Left ventricle myocardium inferior (tissue), 1 donor: Measurements from ENCODE around the gene MCC. TPM values are rescaled to one million over a fixed set of nuclear protein-coding genes. Genes with fewer than 3 reads are reported as not detected.

Source experiments
- DNase-seq: peaks from one replicate; pipeline ENCODE4 v3.0.0-alpha.2; 2020
- H3K27ac ChIP-seq: fragments of 200-600 bp; replicated peaks from 2 replicates; pipeline ENCODE4 v1.8.0; 2021
- H3K27me3 ChIP-seq: fragments of 200-600 bp; 2 replicates; pipeline ENCODE4 v1.8.0; 2021; ENCODE audit warnings: low read depth
- H3K36me3 ChIP-seq: fragments of 200-600 bp; 2 replicates; pipeline ENCODE4 v1.8.0; 2021
- H3K4me1 ChIP-seq: fragments of 200-600 bp; 2 replicates; pipeline ENCODE4 v1.8.0; 2021
- H3K4me3 ChIP-seq: fragments of 200-600 bp; 2 replicates; pipeline ENCODE4 v1.8.0; 2021; ENCODE audit warnings: mild to moderate bottlenecking, moderate library complexity
- H3K9me3 ChIP-seq: fragments of 200-600 bp; replicated peaks from 2 replicates; pipeline ENCODE4 v1.8.0; 2021
- CTCF ChIP-seq: fragments of 200-600 bp; IDR thresholded peaks from 2 replicates; pipeline ENCODE4 v1.8.0; 2021; ENCODE audit warnings: antibody characterized with exemption, mild to moderate bottlenecking, borderline replicate concordance
- intact Hi-C: fragments of 100-400 bp; cut with micrococcal nuclease; formaldehyde crosslinking; loops from one replicate; pipeline ENCODE4 v1.11.0; 2022
- total RNA-seq: library from RNA; stranded (reverse); fragmentation: NEBNext Ultra II Directional; extraction: Animal tissue kit (Norgen Biotek cat#: 25700); gene quantifications from one replicate; pipeline ENCODE4 v1.2.1, GENCODE V29; 2021
- donor health status: DM: no; HTN: yes; CAD: no; lungs with severe emphysema.

Gene MCC
- total RNA-seq, 1 donor from 2014 or later = 31.6 TPM

GRCh38 chr5:113031104-113031503, 457.1 kb downstream of the MCC start:
- Histone ChIP-seq H3K9me3 (no peaks in the 10 kb centered on the region), H3K4me1 (peaks cover 54% of the 10 kb centered on the region), H3K4me3 (no peak overlapping the region), H3K27ac (peak overlapping the region; percentile 72), H3K36me3 (peaks cover 34% of the 10 kb centered on the region), H3K27me3 (no peaks in the 10 kb centered on the region)
- no peak for DNase-seq
- no peak for TF ChIP-seq CTCF
- intact Hi-C loops = no loop called here

- DNase-seq = no peak
- Histone ChIP-seq H3K36me3 (peaks cover 38% of the 10 kb centered on the region), H3K9me3 (no peaks in the 10 kb centered on the region), H3K27ac (no peak overlapping the region), H3K4me1 (peaks cover 55% of the 10 kb centered on the region), H3K27me3 (no peaks in the 10 kb centered on the region), H3K4me3 (no peak overlapping the region)
- TF ChIP-seq CTCF = no peak
- intact Hi-C loops = no loop called here
Observed at GRCh38 chr5:113029614-113030013, 458.6 kb downstream of the MCC start.

DNA sequence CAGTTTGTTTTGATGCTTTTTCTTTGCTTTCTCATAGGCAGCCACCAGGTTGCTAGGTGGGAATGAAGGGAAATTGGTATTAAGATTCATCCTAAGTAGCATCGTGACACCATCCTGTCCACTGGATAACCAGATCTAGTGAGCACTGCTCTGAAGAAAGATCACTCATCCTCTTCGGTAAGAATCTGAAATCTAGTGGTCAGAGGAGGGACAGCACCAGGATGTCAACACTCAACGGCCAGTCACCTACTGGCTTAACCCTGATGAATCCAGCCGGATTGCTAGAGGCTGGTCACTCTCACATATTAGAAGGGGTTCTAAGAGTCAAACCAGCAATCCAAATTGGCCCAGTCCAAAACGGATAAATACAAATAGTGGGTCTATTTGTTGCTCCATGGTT, 460.8 kb downstream of the MCC start:
- TF ChIP-seq CTCF = no peak
- intact Hi-C loops = no loop called here
- no peak for DNase-seq
- Histone ChIP-seq H3K27me3 (no peaks in the 10 kb centered on the region), H3K4me1 (peaks cover 45% of the 10 kb centered on the region), H3K9me3 (no peaks in the 10 kb centered on the region), H3K36me3 (peaks cover 54% of the 10 kb centered on the region), H3K27ac (no peak overlapping the region), H3K4me3 (no peak overlapping the region)

GRCh38 chr5:113027015-113027414, 461.2 kb downstream of the MCC start:
- DNase-seq = no peak
- H3K27ac ChIP-seq = no peak overlapping the region
- H3K9me3 ChIP-seq = no peaks in the 10 kb centered on the region
- H3K36me3 ChIP-seq = peaks cover 58% of the 10 kb centered on the region
- TF ChIP-seq CTCF = no peak
- intact Hi-C loops = no loop called here
- no peak overlapping the region for H3K4me3 ChIP-seq
- H3K27me3 ChIP-seq = no peaks in the 10 kb centered on the region
- peaks cover 41% of the 10 kb centered on the region for H3K4me1 ChIP-seq

DNA sequence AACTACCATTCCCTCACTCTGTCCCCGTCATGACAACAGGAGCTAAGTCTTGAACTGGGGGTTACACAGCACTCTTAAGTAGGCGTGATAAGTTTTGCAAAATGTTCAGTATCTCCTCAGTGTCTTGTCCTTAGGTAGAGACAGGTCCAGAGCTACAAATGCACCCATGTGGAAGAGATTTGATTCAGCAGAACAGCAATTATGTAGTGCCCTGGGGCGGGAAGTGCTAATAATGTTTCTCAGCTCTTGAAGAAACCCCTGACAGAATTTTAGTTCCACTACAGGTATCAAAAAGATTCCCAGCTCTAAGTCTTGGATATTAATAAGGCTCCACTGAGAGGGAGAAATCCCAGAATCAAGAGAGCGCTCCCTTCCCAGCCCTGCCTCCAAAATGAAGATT, 462.0 kb downstream of the MCC start:
- no peaks in the 10 kb centered on the region for H3K27me3 ChIP-seq
- H3K4me1 ChIP-seq = peaks cover 33% of the 10 kb centered on the region
- H3K9me3 ChIP-seq = no peaks in the 10 kb centered on the region
- intact Hi-C loops = no loop called here
- H3K27ac ChIP-seq = no peak overlapping the region
- peaks cover 63% of the 10 kb centered on the region for H3K36me3 ChIP-seq
- no peak for TF ChIP-seq CTCF
- DNase-seq = no peak
- no peak overlapping the region for H3K4me3 ChIP-seq

DNA sequence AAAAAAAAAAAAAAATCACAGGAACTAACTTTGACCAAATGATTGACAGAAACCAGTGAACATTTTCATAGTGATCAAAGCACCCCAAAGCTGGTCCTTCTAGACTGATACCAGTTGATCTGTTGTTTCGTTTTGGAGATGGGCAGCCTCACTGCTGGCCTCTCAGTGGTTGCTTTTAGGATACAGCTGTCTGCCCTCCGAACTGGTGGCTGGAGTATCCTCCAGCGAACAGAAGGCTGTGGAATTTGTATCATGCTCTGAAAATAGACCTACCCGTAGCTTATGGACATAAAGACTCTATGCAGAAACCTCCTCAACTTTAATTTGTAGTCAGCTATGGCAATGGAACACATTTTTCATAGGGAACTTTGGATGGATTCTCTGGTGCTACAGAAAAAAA, 462.7 kb downstream of the MCC start:
- intact Hi-C loops = no loop called here
- Histone ChIP-seq H3K36me3 (peaks cover 63% of the 10 kb centered on the region), H3K27ac (no peak overlapping the region), H3K27me3 (no peaks in the 10 kb centered on the region), H3K9me3 (no peaks in the 10 kb centered on the region), H3K4me3 (no peak overlapping the region), H3K4me1 (peaks cover 31% of the 10 kb centered on the region)
- TF ChIP-seq CTCF = no peak
- DNase-seq = no peak
